ENCODE measurements around the gene NFATC3. TPM values are rescaled to one million over a fixed set of nuclear protein-coding genes. Genes with fewer than 3 reads are reported as not detected.

The NFATC3 gene
- total and polyA plus RNA-seq, 8 donors = 5.5 to 385 (median 20.6) TPM

DNA sequence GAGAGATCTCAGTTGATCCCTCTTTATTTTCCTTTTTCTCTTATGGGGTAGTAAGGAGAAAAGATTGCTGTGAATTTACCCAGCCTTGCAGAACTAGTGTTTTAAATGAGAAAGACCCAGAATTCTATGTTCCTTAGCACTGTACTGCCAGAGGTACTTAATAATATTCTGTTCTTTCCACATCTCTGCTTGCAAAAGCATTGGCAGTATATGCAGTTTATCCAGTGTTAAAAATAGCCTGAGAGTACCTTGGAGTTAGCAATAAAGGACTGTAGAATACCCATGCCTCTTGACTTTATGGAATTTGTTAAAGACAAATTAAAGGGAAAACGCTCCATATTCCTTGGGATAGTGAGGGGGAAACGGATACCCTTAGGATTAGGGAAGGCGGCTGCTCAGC lies 191.1 kb downstream of the NFATC3 start:
- no peaks in the 10 kb centered on the region for H3K9me3 ChIP-seq
- H3K4me1 ChIP-seq = peaks cover 26 to 60% (median 51%) of the 10 kb centered on the region in 4 donors
- no peak overlapping the region for H3K4me3 ChIP-seq
- 38 to 78% (median 61%) methylated on average over 3 of the region's 3 CpGs for WGBS, 5 donors
- H3K36me3 ChIP-seq = peaks cover 0 to 39% (median 18%) of the 10 kb centered on the region in 4 donors
- H3K27me3 ChIP-seq = no peaks in the 10 kb centered on the region
- DNase-seq = no peak
- intact Hi-C loops (cut with DNase I; ENCODE audit: low total_unique reads) = no loop called here
- TF ChIP-seq EP300 (IDR thresholded peaks at IDR 0.05) = no peak
- TF ChIP-seq POLR2A (IDR thresholded peaks at IDR 0.05) = no peak
- TF ChIP-seq, protein P1, sequence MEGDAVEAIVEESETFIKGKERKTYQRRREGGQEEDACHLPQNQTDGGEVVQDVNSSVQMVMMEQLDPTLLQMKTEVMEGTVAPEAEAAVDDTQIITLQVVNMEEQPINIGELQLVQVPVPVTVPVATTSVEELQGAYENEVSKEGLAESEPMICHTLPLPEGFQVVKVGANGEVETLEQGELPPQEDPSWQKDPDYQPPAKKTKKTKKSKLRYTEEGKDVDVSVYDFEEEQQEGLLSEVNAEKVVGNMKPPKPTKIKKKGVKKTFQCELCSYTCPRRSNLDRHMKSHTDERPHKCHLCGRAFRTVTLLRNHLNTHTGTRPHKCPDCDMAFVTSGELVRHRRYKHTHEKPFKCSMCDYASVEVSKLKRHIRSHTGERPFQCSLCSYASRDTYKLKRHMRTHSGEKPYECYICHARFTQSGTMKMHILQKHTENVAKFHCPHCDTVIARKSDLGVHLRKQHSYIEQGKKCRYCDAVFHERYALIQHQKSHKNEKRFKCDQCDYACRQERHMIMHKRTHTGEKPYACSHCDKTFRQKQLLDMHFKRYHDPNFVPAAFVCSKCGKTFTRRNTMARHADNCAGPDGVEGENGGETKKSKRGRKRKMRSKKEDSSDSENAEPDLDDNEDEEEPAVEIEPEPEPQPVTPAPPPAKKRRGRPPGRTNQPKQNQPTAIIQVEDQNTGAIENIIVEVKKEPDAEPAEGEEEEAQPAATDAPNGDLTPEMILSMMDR (IDR thresholded peaks at IDR 0.05) = no peak
- no peak for TF ChIP-seq POLR2AphosphoS5 (IDR thresholded peaks at IDR 0.05)
- peak overlapping the region; percentile 15 to 74 (median 60) for H3K27ac ChIP-seq

Small RNA genes lying within 50 kb of the gene (small RNA-seq; reads per million reads assigned to genes)
- gene RF00019 (0 reads per million in 4 donors), gene RF00554 (0 reads per million in 4 donors)

Other genes with a start within 250 kb of the NFATC3 start
- gene THAP11, start 243.1 kb upstream of the NFATC3 start, total RNA-seq = 100 to 1,000 TPM in 1 of 5 donors, 10 to 100 TPM in 4; 12.5 to 109 (median 53.9) TPM
- 10 to 100 TPM; 15.8 to 25.7 (median 18.7) TPM for gene THAP11, start 243.1 kb upstream of the NFATC3 start, polyA plus RNA-seq
- 10 to 100 TPM in 4 of 5 donors, 1 to 10 TPM in 1; 9.3 to 64.7 (median 25.7) TPM for gene NUTF2, start 238.4 kb upstream of the NFATC3 start, total RNA-seq
- gene NUTF2, start 238.4 kb upstream of the NFATC3 start, polyA plus RNA-seq = 100 to 1,000 TPM in 2 of 3 donors, 10 to 100 TPM in 1; 92.0 to 125 (median 112) TPM
- 10 to 100 TPM; 27.4 to 80.7 (median 71.0) TPM for gene CENPT, start 237.7 kb upstream of the NFATC3 start, total RNA-seq
- 10 to 100 TPM; 36.8 to 64.8 (median 48.3) TPM for gene CENPT, start 237.7 kb upstream of the NFATC3 start, polyA plus RNA-seq
- gene EDC4, start 212.3 kb upstream of the NFATC3 start, total RNA-seq = 100 to 1,000 TPM in 2 of 5 donors, 10 to 100 TPM in 3; 41.5 to 141 (median 58.5) TPM
- gene EDC4, start 212.3 kb upstream of the NFATC3 start, polyA plus RNA-seq = 10 to 100 TPM; 22.0 to 27.6 (median 22.2) TPM
- not detected for gene NRN1L, start 200.5 kb upstream of the NFATC3 start, total RNA-seq
- 1 to 10 TPM in 2 of 3 donors, not detected in 1; 2.0 to 2.7 TPM for gene NRN1L, start 200.5 kb upstream of the NFATC3 start, polyA plus RNA-seq
- 10 to 100 TPM; 17.5 to 93.7 (median 26.1) TPM for gene PSKH1, start 192.1 kb upstream of the NFATC3 start, total RNA-seq
- 10 to 100 TPM; 10.2 to 26.5 (median 13.4) TPM for gene PSKH1, start 192.1 kb upstream of the NFATC3 start, polyA plus RNA-seq
- gene CTRL, start 153.5 kb upstream of the NFATC3 start, total RNA-seq = 10 to 100 TPM in 1 of 5 donors, 1 to 10 TPM in 2, under 1 TPM in 1, not detected in 1; 0.37 to 11.0 (median 4.0) TPM
- gene CTRL, start 153.5 kb upstream of the NFATC3 start, polyA plus RNA-seq = 1 to 10 TPM in 2 of 3 donors, under 1 TPM in 1; 0.62 to 2.1 (median 1.3) TPM
- 10 to 100 TPM; 22.8 to 85.8 (median 52.5) TPM for gene PSMB10, start 148.5 kb upstream of the NFATC3 start, total RNA-seq
- gene PSMB10, start 148.5 kb upstream of the NFATC3 start, polyA plus RNA-seq = 100 to 1,000 TPM; 128 to 205 (median 134) TPM
- 10 to 100 TPM; 10.1 to 20.1 (median 12.8) TPM for gene LCAT, start 141.2 kb upstream of the NFATC3 start, total RNA-seq
- 10 to 100 TPM; 18.6 to 20.7 (median 19.2) TPM for gene LCAT, start 141.2 kb upstream of the NFATC3 start, polyA plus RNA-seq
- 100 to 1,000 TPM in 1 of 5 donors, 10 to 100 TPM in 4; 12.7 to 136 (median 25.9) TPM for gene SLC12A4, start 116.7 kb upstream of the NFATC3 start, total RNA-seq
- 10 to 100 TPM in 2 of 3 donors, 1 to 10 TPM in 1; 5.7 to 19.8 (median 16.2) TPM for gene SLC12A4, start 116.7 kb upstream of the NFATC3 start, polyA plus RNA-seq
- gene DPEP3, start 104.9 kb upstream of the NFATC3 start, total RNA-seq = not detected
- gene DPEP3, start 104.9 kb upstream of the NFATC3 start, polyA plus RNA-seq = not detected
- 1 to 10 TPM in 3 of 5 donors, not detected in 2; 2.4 to 5.2 (median 3.1) TPM for gene DPEP2, start 85.9 kb upstream of the NFATC3 start, total RNA-seq
- under 1 TPM; 0.61 to 0.95 (median 0.75) TPM for gene DPEP2, start 85.9 kb upstream of the NFATC3 start, polyA plus RNA-seq
- gene DPEP2NB, start 69.5 kb upstream of the NFATC3 start, total RNA-seq = not detected
- not detected for gene DPEP2NB, start 69.5 kb upstream of the NFATC3 start, polyA plus RNA-seq
- gene DDX28, start 62.1 kb upstream of the NFATC3 start, total RNA-seq = 1 to 10 TPM in 3 of 5 donors, not detected in 2; 4.6 to 8.9 (median 7.3) TPM
- 1 to 10 TPM; 6.3 to 9.7 (median 7.3) TPM for gene DDX28, start 62.1 kb upstream of the NFATC3 start, polyA plus RNA-seq
- 10 to 100 TPM in 4 of 5 donors, under 1 TPM in 1; 0.45 to 27.5 (median 15.2) TPM for gene DUS2, start 62.1 kb upstream of the NFATC3 start, total RNA-seq
- 1 to 10 TPM; 4.3 to 9.5 (median 5.0) TPM for gene DUS2, start 62.1 kb upstream of the NFATC3 start, polyA plus RNA-seq
- 100 to 1,000 TPM in 1 of 5 donors, 10 to 100 TPM in 4; 19.8 to 184 (median 76.3) TPM for gene ESRP2, start 150.8 kb downstream of the NFATC3 start, total RNA-seq
- gene ESRP2, start 150.8 kb downstream of the NFATC3 start, polyA plus RNA-seq = 10 to 100 TPM; 21.5 to 36.9 (median 31.2) TPM
- gene PLA2G15, start 160.0 kb downstream of the NFATC3 start, total RNA-seq = 10 to 100 TPM in 2 of 5 donors, 1 to 10 TPM in 3; 3.5 to 16.5 (median 9.8) TPM
- gene PLA2G15, start 160.0 kb downstream of the NFATC3 start, polyA plus RNA-seq = 1 to 10 TPM; 4.4 to 6.0 (median 5.8) TPM
- 10 to 100 TPM; 11.9 to 66.1 (median 17.2) TPM for gene SLC7A6, start 179.2 kb downstream of the NFATC3 start, total RNA-seq
- gene SLC7A6, start 179.2 kb downstream of the NFATC3 start, polyA plus RNA-seq = 1 to 10 TPM; 2.9 to 6.0 (median 4.2) TPM
- 10 to 100 TPM; 12.3 to 41.4 (median 16.7) TPM for gene SLC7A6OS, start 225.6 kb downstream of the NFATC3 start, total RNA-seq
- gene SLC7A6OS, start 225.6 kb downstream of the NFATC3 start, polyA plus RNA-seq = 1 to 10 TPM; 4.7 to 5.7 (median 5.7) TPM
- 10 to 100 TPM; 24.9 to 88.8 (median 48.3) TPM for gene PRMT7, start 225.6 kb downstream of the NFATC3 start, total RNA-seq
- 10 to 100 TPM; 22.4 to 30.2 (median 28.6) TPM for gene PRMT7, start 225.6 kb downstream of the NFATC3 start, polyA plus RNA-seq